Hepatocyte (in vitro differentiated cells): ENCODE measurements around the gene PES1. TPM values are rescaled to one million over a fixed set of nuclear protein-coding genes. Genes with fewer than 3 reads are reported as not detected.

ENCODE experiments used
- DNase-seq: peaks from one replicate; pipeline ENCODE4 v3.0.0-alpha.2; 2016; ENCODE audit warnings: low spot score
- H2AFZ ChIP-seq: fragments of 200-600 bp; sonication (generic); 2 replicates; pipeline ENCODE4 v1.6.0; 2016; ENCODE audit warnings: antibody characterized with exemption, mild to moderate bottlenecking
- H3K27ac ChIP-seq: fragments of 200-600 bp; sonication (generic); 2 replicates; pipeline ENCODE4 v1.5.1; 2016; ENCODE audit warnings: mild to moderate bottlenecking
- H3K27me3 ChIP-seq: fragments of 200-600 bp; sonication (generic); 2 replicates; pipeline ENCODE4 v1.6.1; 2016
- H3K36me3 ChIP-seq: fragments of 200-600 bp; sonication (generic); replicated peaks from 2 replicates; pipeline ENCODE4 v1.5.1; 2016; ENCODE audit warnings: low read depth; ENCODE audit not compliant: insufficient read depth
- H3K4me1 ChIP-seq: fragments of 200-600 bp; sonication (generic); 2 replicates; pipeline ENCODE4 v1.5.1; 2016; ENCODE audit warnings: mild to moderate bottlenecking, moderate library complexity; ENCODE audit not compliant: insufficient read depth
- H3K4me2 ChIP-seq: fragments of 200-600 bp; sonication (generic); 2 replicates; pipeline ENCODE4 v1.6.0; 2016
- H3K4me3 ChIP-seq: fragments of 200-600 bp; sonication (generic); 2 replicates; pipeline ENCODE4 v1.5.1; 2016; ENCODE audit warnings: mild to moderate bottlenecking
- H3K79me2 ChIP-seq: fragments of 200-600 bp; sonication (generic); 2 replicates; pipeline ENCODE4 v1.6.0; 2017; ENCODE audit warnings: mild to moderate bottlenecking
- H3K9me2 ChIP-seq: fragments of 200-600 bp; sonication (generic); replicated peaks from 2 replicates; pipeline ENCODE4 v1.6.0; 2017; ENCODE audit warnings: mild to moderate bottlenecking; ENCODE audit not compliant: insufficient read depth
- H3K9me3 ChIP-seq: fragments of 200-600 bp; sonication (generic); 2 replicates; pipeline ENCODE4 v1.5.1; 2016; ENCODE audit warnings: low read depth, mild to moderate bottlenecking
- H4K20me1 ChIP-seq: fragments of 200-600 bp; sonication (generic); 2 replicates; pipeline ENCODE4 v1.6.0; 2016; ENCODE audit warnings: mild to moderate bottlenecking; ENCODE audit not compliant: insufficient read depth, poor library complexity, severe bottlenecking
- EZH2 ChIP-seq: fragments of 200-600 bp; sonication (generic); IDR thresholded peaks from 2 replicates; pipeline ENCODE4 v1.6.1; 2016; ENCODE audit warnings: antibody characterized with exemption, mild to moderate bottlenecking, borderline replicate concordance
- EZH2phosphoT487 ChIP-seq: fragments of 200-600 bp; sonication (generic); IDR thresholded peaks from one replicate; pipeline ENCODE4 v1.6.1; 2018; ENCODE audit warnings: antibody characterized with exemption, mild to moderate bottlenecking, low read depth, moderate library complexity; ENCODE audit not compliant: unreplicated experiment, severe bottlenecking
- WGBS: methylation state at CpG from one replicate; pipeline ENCODE4 v1.1.6; 2016; ENCODE audit warnings: low lambda C conversion rate; ENCODE audit errors: missing lambda C conversion rate; 5-methylcytosine and 5-hydroxymethylcytosine counted together
- polyA plus RNA-seq: library from polyadenylated mRNA; unstranded; fragments of >200 nt; fragmentation: Nextera tagmentation; extraction: Ambion mirVana; gene quantifications from 2 replicates; pipeline ENCODE4 v1.2.1, GENCODE V29; 2016
- total RNA-seq: library from RNA; depleted of rRNA; stranded (reverse); fragments of >200 nt; gene quantifications from 2 replicates; pipeline ENCODE4 v1.2.3, GENCODE V29; 2014
- TF ChIP-seq, protein P1 (sequence below): fragments of 200-600 bp; sonication (generic); IDR thresholded peaks from 2 replicates; pipeline ENCODE4 v1.5.1; 2016; ENCODE audit warnings: antibody characterized with exemption, mild to moderate bottlenecking; ENCODE audit not compliant: poor library complexity

Gene PES1
- total and polyA plus RNA-seq, 2 experiments from 2014 or later = 42.4 to 59.5 TPM

DNA sequence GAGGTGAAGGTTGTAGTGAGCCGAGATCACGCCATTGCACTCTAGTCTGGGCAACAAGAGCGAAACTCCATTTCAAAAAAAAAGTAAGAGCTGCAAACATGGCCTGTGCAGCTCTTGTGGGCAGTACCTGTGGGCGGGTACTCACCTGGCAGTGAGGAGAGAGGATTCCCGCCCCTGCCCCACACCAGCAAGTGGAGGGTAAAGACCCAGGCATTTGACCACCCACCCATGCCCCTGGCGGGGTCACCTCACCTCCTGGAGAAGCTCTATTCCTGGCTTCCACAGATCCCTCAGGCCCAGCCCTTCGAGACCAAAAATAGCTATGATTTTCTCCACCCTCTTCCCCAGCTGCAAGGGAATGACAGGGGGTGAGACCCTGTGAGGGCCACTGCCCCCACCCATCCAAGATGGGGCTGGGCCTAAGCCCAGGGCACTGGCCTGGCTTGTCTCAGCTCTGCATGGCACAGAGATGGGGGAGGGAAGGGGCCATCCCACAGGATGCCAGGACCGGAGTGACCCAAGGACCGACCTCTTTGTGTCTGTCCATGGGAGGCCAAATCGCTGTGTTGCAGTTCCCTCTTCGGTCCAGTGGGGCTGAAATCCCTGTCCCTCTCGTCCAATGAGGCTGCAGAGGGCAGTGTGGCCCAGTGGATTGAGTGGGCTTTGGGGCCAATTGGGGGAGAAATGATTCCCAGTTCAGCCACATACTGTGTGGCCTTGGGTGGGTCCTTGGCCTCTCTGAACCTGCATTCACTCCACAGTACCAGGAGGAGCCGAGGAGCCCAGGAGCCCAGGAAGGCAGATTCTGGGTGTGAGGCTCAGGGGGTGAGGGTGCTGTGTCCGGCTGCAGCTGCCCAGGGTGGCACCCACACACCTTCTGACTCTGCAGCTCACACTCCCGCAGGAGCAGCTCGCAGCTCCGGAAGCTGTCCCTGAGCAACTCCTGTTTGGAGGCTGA, 59.8 kb downstream of the PES1 start:
- TF ChIP-seq EZH2phosphoT487 = no peak
- no peak for TF ChIP-seq EZH2
- TF ChIP-seq, protein P1, sequence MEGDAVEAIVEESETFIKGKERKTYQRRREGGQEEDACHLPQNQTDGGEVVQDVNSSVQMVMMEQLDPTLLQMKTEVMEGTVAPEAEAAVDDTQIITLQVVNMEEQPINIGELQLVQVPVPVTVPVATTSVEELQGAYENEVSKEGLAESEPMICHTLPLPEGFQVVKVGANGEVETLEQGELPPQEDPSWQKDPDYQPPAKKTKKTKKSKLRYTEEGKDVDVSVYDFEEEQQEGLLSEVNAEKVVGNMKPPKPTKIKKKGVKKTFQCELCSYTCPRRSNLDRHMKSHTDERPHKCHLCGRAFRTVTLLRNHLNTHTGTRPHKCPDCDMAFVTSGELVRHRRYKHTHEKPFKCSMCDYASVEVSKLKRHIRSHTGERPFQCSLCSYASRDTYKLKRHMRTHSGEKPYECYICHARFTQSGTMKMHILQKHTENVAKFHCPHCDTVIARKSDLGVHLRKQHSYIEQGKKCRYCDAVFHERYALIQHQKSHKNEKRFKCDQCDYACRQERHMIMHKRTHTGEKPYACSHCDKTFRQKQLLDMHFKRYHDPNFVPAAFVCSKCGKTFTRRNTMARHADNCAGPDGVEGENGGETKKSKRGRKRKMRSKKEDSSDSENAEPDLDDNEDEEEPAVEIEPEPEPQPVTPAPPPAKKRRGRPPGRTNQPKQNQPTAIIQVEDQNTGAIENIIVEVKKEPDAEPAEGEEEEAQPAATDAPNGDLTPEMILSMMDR = no peak
- WGBS = 88% methylated on average over 17 of the region's 17 CpGs
- H3K27me3 ChIP-seq = no peaks in the 10 kb centered on the region

DNA sequence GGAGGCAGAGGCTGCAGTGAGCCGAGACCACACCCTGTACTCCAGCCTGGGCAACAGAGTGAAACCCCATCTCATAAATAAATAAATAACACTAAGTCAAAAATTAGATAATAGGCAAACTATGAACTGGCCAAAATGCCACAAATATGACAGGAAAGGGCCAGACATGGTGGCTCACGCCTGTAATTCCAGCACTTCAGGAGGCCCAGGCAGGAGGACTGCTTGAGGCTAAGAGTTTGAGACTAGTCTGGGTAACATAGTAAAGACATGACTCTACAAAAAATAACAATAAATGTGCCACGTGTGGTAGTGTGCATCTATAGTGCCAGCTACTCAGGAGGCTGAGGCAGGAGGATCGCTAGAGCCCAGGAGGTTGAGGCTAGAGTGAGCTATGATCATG, 65.1 kb downstream of the PES1 start:
- Histone ChIP-seq H3K27me3 (no peaks in the 10 kb centered on the region), H3K4me1 (no peaks in the 10 kb centered on the region), H3K9me3 (no peaks in the 10 kb centered on the region), H3K36me3 (no peaks in the 10 kb centered on the region), H3K4me2 (no peak overlapping the region), H3K9me2 (no peaks in the 10 kb centered on the region), H3K4me3 (no peak overlapping the region), H4K20me1 (no peaks in the 10 kb centered on the region), H2AFZ (no peak overlapping the region), H3K79me2 (no peaks in the 10 kb centered on the region), H3K27ac (no peak overlapping the region)
- TF ChIP-seq, protein P1 = no peak
- TF ChIP-seq EZH2phosphoT487 = no peak
- WGBS = 94% methylated on average over 4 of the region's 4 CpGs
- DNase-seq = no peak

More for the DNA sequence above, 59.8 kb downstream of the PES1 start:
- H3K9me3 ChIP-seq = no peaks in the 10 kb centered on the region
- H3K27ac ChIP-seq = no peak overlapping the region
- H3K4me1 ChIP-seq = no peaks in the 10 kb centered on the region
- H3K9me2 ChIP-seq = no peaks in the 10 kb centered on the region
- H3K4me3 ChIP-seq = no peak overlapping the region
- no peaks in the 10 kb centered on the region for H4K20me1 ChIP-seq
- no peaks in the 10 kb centered on the region for H3K79me2 ChIP-seq
- no peak for DNase-seq
- H2AFZ ChIP-seq = no peak overlapping the region
- H3K4me2 ChIP-seq = no peak overlapping the region
- no peaks in the 10 kb centered on the region for H3K36me3 ChIP-seq

Other genes starting within 250 kb of the PES1 start
- 45.8 and 48.6 TPM in 2 replicates for gene SF3A1, start 235.0 kb downstream of the PES1 start, total RNA-seq
- gene SF3A1, start 235.0 kb downstream of the PES1 start, polyA plus RNA-seq = 82.5 and 84.6 TPM in 2 replicates
- 4.1 and 5.3 TPM in 2 replicates for gene CCDC157, start 234.9 kb downstream of the PES1 start, total RNA-seq
- gene CCDC157, start 234.9 kb downstream of the PES1 start, polyA plus RNA-seq = 5.4 TPM in 2 replicates
- gene RNF215, start 204.5 kb downstream of the PES1 start, total RNA-seq = 12.6 and 18.1 TPM in 2 replicates
- 7.2 and 10.4 TPM in 2 replicates for gene RNF215, start 204.5 kb downstream of the PES1 start, polyA plus RNA-seq
- 3.9 and 9.9 TPM in 2 replicates for gene SEC14L2, start 194.9 kb downstream of the PES1 start, total RNA-seq
- gene SEC14L2, start 194.9 kb downstream of the PES1 start, polyA plus RNA-seq = 9.0 and 10.9 TPM in 2 replicates
- 10.3 and 16.3 TPM in 2 replicates for gene MTFP1, start 166.1 kb downstream of the PES1 start, total RNA-seq
- gene MTFP1, start 166.1 kb downstream of the PES1 start, polyA plus RNA-seq = 22.3 and 24.3 TPM in 2 replicates
- gene SEC14L3, start 119.9 kb downstream of the PES1 start, total RNA-seq = not detected in 2 replicates
- not detected in 2 replicates for gene SEC14L3, start 119.9 kb downstream of the PES1 start, polyA plus RNA-seq
- gene SEC14L4, start 86.2 kb downstream of the PES1 start, total RNA-seq = not detected in 2 replicates
- gene SEC14L4, start 86.2 kb downstream of the PES1 start, polyA plus RNA-seq = not detected in 2 replicates
- gene SEC14L6, start 45.2 kb downstream of the PES1 start, total RNA-seq = 0.07 and 0.36 TPM in 2 replicates
- 0.39 TPM in 1 of 2 replicates, not detected in the other for gene SEC14L6, start 45.2 kb downstream of the PES1 start, polyA plus RNA-seq
- 11.4 and 13.0 TPM in 2 replicates for gene GAL3ST1, start 17.2 kb downstream of the PES1 start, total RNA-seq
- gene GAL3ST1, start 17.2 kb downstream of the PES1 start, polyA plus RNA-seq = 17.1 and 25.5 TPM in 2 replicates
- 26.2 and 28.8 TPM in 2 replicates for gene TCN2, start 15.3 kb upstream of the PES1 start, total RNA-seq
- gene TCN2, start 15.3 kb upstream of the PES1 start, polyA plus RNA-seq = 35.5 and 39.3 TPM in 2 replicates
- gene SLC35E4, start 43.9 kb upstream of the PES1 start, total RNA-seq = 1.4 and 3.1 TPM in 2 replicates
- gene SLC35E4, start 43.9 kb upstream of the PES1 start, polyA plus RNA-seq = 5.5 and 5.8 TPM in 2 replicates
- 7.7 and 10.4 TPM in 2 replicates for gene DUSP18, start 76.0 kb upstream of the PES1 start, total RNA-seq
- 7.9 and 11.2 TPM in 2 replicates for gene DUSP18, start 76.0 kb upstream of the PES1 start, polyA plus RNA-seq
- gene OSBP2, start 103.0 kb upstream of the PES1 start, total RNA-seq = 18.8 and 23.0 TPM in 2 replicates
- 22.4 and 25.5 TPM in 2 replicates for gene OSBP2, start 103.0 kb upstream of the PES1 start, polyA plus RNA-seq